ENCODE results near the gene PTPRD.

DNA sequence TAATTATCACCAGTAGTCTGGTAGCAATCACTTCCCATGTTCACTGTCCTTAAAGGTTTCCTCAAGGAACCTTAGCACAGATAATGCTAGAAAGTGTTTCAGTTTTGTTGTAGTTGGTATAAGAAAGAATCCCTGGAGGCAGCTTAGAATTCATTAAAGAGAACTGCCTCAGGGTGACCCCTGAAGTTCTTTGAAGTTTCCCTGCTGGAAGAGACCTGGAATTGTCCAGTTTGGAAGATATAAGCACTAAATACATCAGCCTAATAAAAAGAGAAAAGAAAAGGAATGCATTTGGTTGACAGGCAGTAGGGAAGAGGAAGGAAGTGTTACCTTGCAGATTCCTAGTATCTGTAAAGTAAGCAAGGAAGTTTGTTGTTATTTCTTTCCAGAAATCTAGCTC, 1813.6 kb downstream of the PTPRD start:
- TF ChIP-seq, protein P1, sequence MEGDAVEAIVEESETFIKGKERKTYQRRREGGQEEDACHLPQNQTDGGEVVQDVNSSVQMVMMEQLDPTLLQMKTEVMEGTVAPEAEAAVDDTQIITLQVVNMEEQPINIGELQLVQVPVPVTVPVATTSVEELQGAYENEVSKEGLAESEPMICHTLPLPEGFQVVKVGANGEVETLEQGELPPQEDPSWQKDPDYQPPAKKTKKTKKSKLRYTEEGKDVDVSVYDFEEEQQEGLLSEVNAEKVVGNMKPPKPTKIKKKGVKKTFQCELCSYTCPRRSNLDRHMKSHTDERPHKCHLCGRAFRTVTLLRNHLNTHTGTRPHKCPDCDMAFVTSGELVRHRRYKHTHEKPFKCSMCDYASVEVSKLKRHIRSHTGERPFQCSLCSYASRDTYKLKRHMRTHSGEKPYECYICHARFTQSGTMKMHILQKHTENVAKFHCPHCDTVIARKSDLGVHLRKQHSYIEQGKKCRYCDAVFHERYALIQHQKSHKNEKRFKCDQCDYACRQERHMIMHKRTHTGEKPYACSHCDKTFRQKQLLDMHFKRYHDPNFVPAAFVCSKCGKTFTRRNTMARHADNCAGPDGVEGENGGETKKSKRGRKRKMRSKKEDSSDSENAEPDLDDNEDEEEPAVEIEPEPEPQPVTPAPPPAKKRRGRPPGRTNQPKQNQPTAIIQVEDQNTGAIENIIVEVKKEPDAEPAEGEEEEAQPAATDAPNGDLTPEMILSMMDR (IDR thresholded peaks at IDR 0.05; ENCODE audit: insufficient read depth, low read length, poor library complexity, severe bottlenecking), result no peak
- no peak for TF ChIP-seq EZH2phosphoT487 (conservative IDR thresholded peaks at IDR 0.05; ENCODE audit: low read length)
